ENCODE results near the gene ALOX15.
"Not testable (repeated sequence)": the region's sequence is repeated elsewhere in the genome, so short reads cannot be mapped to it uniquely, and the experiment has no call there.

Gene ALOX15

DNA sequence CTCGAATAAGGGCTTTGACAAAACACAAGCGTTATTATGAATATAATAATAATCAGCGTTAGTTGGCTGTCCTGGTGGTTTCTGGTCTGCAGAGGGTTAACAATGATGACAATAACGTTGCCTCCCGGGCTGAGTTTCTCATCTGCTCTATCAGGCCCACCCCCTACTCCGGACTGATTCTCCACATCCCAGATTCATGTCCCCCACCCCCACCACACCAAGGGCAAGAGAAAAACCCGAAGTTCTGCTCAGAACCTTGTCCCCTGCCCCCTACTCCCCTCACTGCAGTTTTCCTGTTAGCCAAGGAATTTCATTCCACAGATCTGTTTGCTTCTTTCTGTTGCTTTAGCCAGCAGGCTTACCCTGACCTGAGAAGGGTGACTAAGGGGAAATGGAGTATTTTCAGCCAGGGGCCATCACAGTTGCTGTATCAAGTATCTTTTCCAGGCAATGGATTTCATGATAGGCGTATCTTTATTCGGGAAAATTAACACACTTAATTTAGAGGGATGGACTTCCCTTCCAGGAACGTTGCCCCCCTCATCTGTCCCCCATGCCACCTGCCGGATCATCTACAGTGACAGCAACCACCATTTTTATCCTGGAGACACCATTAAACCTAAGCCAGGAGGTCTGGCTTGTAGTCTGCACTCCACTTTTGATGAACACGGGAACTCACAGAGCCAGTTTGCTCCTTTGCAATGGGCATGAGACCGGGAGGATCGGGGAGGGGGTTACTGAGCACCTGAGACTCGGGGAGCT, 23.7 kb downstream of the ALOX15 start:
- in situ Hi-C loops (cut with MboI; ENCODE audit: low sequenced_read_pairs): no loop called here

DNA sequence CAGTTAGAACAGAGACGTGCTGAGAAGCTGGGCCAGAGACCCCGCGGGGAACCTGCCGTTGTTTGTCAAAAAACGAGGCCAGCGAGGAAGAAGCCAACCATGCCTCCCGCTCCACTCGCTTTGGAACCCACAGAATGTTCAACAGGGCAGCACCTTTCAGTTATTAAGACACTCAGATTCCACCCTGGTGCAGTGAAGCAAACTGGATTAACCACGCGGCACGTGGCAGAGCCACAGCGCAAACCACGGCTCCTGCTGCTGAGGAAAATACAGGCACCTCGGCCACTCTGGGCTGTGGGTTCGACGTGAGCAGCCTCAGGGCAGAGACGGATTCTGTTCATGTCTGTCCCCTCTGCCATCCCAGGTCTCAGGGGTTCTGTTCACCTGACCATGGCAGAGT, 24.4 kb downstream of the ALOX15 start:
- in situ Hi-C loops (cut with MboI; ENCODE audit: low sequenced_read_pairs): no loop called here

DNA sequence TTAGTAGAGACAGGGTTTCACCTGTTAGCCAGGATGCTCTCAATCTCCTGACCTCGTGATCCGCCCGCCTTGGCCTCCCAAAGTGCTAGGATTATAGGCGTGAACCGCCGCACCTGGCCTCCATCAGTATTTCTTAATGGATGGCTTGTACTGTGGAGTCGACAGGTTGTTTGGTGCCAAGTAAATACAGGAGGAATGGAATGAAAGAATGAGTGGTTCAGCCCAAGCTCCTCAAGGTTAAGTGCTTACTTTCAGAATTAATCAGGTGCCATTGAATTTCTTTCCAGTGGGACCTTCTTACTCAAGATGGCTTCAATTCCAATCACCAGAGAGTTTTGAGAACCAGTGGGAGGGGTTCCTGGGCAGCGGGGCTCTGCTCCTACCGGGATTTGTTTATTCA, 25.0 kb downstream of the ALOX15 start:
- in situ Hi-C loops (cut with MboI; ENCODE audit: low sequenced_read_pairs): no loop called here

DNA sequence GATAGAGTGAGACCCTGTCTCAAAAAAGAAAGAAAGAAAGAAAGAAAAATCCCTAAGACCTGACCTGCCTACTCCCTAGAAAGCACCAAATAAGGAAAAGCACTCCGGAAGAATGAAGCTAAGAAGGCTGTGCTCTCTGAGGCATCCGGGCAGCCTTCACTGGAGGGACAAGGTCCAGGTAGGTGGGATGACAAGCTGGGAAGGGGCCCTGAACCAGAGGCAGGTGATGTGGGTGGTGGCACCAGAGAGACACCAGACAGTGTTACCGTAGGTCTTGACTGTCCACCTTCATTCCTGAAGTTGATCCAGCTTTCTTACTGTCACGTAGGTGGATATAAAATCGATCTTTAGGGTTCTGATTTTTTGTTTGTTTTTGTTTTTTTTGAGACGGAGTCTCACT, 30.8 kb downstream of the ALOX15 start:
- in situ Hi-C loops (cut with MboI; ENCODE audit: low sequenced_read_pairs): no loop called here

DNA sequence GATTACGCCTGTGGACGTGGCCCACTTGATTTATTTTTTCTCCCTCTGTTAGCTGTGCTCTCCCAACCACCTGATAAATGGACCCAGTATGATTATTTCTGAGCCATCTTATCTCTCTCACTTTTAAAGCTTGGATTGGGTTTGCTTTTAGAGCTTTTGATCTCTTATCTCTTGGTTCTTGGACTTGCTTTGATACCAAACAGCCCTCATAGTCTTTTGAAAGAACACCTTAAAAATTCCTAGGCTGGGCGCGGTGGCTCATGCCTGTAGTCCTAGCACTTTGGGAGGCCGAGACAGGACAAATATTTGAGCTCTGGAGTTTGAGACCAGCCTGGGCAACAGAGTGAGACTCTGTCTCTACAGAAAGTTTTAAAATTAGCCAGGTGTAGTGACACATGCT, 31.3 kb downstream of the ALOX15 start:
- in situ Hi-C loops (cut with MboI; ENCODE audit: low sequenced_read_pairs): no loop called here

DNA sequence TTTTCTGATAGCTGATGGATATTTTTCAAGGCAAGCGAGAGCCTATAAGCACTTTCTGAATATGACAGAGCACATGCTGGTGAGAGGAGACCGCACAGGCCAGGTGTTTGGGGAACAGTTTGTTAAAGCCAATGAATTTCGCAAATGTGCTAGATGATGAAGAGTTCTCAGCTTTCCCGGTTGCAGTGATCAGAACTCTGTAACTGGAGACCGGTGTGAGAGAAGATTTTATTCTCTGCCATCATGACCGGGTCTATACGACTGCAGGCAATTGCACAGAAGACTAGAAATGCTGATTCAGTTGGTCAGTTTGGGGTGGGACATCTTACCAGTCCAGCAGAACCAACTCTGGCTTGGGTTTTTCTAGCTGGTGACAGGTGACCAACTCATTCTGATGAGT, 31.7 kb downstream of the ALOX15 start:
- in situ Hi-C loops (cut with MboI; ENCODE audit: low sequenced_read_pairs): no loop called here

DNA sequence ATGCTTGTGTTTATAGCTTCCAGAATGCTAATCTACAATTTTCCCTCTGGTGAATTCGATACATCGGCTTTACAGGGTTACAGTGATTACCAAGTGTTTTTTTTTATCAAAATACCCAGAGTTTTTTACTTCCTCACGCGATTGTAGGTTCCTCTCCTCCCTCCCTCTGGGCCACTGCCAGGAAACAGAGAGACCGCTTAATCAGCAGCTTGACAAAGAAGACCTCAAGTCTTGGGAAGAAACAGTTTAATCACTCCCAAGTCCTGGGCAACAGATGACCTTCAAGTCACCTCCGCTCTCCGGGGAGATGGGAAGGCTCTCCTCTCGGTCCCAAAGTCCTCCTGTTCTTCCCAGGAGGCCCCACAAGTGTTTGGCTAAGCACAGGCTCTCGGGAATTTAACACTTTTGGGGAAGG, 33.7 kb downstream of the ALOX15 start:
- in situ Hi-C loops (cut with MboI; ENCODE audit: low sequenced_read_pairs): no loop called here

DNA sequence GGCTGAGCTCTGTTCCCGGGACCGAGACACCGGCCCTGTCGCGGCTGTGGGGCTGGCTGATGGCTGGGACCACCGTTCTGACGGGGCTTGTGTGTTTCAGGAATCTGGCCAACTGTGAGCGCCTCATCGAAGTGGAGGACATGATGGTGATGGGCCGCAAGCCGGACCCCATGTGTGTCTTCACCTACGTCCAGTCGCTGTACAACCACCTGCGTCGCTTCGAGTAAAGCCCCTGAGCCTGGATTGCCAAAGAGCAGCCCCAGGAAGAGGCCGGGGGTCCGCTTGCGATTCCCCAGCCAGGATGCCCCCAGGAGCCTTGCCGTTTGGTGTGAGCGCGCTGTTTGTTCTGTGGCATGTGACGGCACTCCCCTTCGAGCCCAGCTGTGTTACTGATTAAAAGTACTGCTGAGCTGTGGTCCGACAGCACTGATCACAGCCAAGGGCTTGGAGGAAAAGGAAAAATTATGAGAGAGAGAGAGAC, 34.2 kb downstream of the ALOX15 start:
- in situ Hi-C loops (cut with MboI; ENCODE audit: low sequenced_read_pairs): no loop called here

DNA sequence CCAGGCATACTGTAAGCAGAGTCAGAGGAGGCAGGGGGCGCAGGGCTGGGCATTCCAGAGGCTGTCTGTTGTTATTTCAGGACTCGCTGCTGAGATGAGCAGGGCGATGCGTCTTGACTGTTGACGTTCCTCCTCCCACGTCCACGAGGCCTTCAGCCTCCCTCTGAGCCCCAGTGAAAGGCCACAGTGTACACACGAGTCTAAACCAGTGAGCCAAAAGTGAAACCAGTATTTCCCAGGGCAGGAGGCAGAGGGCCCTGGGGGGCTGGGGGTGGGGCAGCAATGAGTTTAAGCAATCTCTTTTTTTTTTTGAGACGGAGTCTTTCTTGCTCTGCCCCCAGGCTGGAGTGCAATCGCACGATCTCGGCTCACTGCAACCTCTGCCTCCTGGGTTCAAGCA, 35.7 kb downstream of the ALOX15 start:
- in situ Hi-C loops (cut with MboI; ENCODE audit: low sequenced_read_pairs): no loop called here

DNA sequence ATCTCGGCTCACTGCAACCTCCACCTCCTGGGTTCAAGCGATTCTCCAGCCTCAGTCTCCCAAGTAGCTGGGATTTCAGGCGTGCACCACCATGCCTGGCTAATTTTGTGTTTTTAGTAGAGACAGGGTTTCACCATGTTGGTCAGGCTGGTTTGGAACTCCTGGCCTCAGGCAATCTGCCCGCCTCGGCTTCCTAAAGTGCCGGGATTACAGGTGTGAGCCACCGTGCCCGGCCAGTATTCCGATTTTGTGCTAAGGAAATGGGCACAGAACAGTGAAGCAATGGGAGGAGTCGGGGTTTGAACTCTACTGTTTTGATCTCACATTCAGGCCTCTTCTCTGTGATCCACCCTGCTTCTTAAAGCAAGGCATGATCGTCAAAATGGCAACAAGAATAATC, 36.7 kb downstream of the ALOX15 start:
- in situ Hi-C loops (cut with MboI; ENCODE audit: low sequenced_read_pairs): not testable (repeated sequence)

DNA sequence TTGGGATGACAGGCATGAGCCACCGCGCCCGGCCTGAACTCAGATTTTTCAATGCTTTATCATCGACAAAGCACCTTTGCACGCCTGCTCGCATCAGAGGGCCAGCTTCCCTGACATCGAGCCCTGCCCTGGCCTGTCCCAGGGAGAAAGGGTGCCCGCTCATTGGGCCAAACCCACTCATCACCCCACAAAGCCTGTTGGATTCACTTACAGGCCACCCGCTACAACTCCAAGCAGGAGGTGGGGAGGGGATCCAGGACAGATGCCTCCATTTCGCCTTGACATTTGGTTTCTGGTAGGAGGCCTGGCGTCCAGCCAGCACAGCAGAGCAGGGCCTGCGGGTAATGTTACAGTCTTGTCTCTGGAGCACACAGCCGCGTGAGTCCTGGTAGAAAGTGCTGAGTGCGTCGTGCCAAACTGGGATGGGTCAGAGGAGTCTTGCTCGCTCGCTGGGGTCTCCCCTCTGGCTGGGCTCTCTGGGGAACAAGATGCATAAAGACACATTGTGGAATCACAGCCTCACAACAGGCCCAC, 37.3 kb downstream of the ALOX15 start:
- in situ Hi-C loops (cut with MboI; ENCODE audit: low sequenced_read_pairs): no loop called here

DNA sequence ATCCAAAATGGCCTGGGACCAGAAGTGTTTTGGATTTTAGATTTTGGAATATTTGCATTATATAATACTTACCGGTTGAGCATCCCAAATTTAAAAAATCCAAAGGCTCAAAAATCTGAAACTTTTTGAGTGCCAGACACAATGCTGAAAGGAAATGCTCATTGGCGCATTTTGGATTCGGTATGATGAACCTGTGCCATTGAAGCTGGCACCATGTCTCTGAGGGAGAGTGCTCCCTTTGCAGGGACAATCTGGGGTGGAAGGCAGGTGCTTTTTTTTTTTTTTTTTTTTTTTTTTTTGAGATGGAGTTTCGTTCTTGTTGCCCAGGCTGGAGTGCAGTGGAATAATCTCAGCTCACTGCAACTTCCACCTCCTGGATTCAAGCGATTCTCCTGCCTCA, 39.4 kb downstream of the ALOX15 start:
- in situ Hi-C loops (cut with MboI; ENCODE audit: low sequenced_read_pairs): no loop called here

DNA sequence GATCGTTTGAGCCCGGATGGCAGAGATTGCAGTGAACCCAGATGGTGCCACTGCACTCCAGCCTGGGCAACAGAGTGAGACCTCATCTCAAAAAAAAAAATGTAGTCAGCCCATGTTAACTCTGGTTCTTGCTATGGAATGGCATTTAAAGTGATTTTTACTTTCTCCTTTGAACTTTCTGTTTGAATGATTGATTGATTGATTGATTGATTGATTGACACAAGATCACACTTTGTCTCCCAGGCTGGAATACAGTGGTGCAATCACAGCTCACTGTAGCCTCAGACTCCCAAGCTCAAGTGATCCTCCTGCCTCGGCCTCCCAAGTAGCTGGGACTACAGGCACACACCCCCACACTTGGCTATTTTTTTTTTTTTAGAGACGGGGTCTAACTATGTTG, 40.2 kb downstream of the ALOX15 start:
- in situ Hi-C loops (cut with MboI; ENCODE audit: low sequenced_read_pairs): no loop called here

DNA sequence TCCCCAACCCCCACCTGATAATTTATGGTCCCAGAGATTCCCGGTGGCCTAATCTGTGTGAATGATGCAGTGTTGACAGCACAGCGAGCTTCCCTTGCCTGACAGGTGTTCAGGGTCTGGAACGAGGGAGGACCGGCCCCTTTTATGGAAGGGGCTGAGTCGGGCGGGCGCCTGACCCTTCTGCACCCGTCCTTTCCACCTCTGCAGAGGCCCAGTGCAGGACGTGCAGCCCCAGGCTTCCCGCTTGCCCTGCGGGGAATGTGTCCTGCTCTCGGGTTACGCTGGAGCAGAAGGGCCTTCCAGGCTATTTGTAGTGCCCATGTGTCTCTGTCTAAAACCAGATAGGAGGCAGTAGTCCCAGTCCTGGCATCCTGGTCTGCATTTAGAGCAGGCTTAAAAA, 40.9 kb downstream of the ALOX15 start:
- in situ Hi-C loops (cut with MboI; ENCODE audit: low sequenced_read_pairs): no loop called here

DNA sequence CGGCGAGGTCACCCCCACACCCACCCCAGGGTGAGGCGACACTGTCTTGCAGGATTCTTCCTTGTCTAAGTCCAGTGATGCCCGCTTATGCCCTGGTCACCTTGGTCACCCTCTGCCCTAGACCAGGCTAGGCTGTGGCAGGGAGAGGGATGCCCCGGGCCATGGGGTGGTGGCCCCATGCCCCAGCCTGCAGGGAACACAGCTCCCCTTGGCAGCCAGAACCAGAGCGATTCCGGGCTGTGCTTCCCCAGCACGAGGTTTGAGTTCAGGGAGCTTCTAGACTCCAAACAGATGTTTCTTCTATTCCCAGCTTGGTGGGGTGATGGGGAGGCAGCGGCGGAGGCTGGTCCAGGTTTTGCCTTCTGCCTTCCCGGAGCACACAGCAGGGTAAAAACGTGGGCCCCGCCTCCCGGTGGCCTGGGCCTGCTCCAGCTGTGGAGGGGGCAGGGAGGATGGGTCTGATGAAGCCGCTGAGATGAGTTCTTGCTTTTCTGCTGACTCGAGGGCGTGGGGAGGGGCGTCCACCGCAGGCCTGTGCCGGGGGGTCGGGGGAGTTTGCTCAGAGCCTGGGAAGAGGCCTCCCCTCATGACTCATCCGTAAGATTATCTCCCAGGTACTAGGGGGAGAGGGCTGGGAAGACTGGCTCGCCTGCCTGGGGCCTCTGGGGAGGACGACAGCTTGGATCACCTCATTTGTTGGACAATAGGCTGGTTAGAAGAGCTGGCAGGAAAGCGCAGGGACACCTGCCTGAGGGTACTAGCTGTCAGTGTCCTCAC, 41.8 kb downstream of the ALOX15 start:
- in situ Hi-C loops (cut with MboI; ENCODE audit: low sequenced_read_pairs): no loop called here

DNA sequence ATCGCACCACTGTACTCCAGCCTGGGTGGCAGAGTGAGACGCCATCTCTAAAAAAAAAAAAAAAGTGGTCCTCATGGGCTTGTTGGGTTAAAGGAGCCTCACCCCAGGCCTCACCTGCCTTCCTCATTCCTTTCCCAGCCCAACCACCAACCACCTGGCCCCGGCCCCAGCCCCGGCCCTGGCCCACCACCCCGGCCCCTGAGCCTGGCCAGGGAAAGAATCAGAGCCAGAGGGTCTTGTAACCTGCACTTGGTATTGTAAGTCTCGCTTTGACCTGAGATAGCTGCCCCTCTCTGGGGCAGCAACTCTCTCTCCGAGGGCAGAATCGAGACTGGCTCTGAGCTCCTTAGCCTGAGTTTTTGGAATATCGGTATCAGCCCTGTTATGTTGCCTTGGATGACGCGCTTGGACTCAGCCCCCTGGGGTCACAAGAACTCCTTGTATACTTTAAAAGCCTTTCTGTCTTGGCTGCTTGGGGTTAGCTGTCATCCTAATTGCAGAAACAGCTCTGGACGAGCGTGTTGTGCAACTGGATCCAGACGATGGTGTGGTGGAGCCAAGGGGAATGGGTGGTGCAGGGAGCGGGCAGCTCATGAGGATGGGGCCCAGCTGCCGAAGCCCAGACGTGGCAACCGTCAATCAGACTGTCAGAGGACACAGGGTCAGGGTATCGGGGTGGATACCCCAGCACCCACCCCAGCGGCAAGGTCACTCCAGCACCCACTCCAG, 42.5 kb downstream of the ALOX15 start:
- in situ Hi-C loops (cut with MboI; ENCODE audit: low sequenced_read_pairs): no loop called here

DNA sequence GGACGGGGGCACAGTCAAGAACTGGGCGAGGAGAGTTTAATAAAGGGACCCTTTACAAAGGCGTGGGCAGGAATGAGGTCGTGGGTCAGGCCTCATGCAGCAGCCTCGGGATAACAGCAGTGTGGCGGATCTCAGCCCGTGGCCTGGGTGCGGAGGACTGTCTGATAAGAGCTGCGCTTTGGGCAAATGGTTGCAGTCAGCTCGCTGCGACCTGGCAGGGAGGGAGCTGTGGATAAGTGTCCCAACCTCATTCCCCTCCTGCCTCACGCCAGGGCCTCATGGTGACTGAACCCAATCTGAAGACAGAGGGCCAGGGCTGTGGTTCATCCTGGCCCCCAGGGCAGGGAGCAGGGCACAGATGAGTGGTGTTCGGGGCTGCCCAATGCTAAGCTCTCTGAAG, 43.5 kb downstream of the ALOX15 start:
- in situ Hi-C loops (cut with MboI; ENCODE audit: low sequenced_read_pairs): no loop called here

DNA sequence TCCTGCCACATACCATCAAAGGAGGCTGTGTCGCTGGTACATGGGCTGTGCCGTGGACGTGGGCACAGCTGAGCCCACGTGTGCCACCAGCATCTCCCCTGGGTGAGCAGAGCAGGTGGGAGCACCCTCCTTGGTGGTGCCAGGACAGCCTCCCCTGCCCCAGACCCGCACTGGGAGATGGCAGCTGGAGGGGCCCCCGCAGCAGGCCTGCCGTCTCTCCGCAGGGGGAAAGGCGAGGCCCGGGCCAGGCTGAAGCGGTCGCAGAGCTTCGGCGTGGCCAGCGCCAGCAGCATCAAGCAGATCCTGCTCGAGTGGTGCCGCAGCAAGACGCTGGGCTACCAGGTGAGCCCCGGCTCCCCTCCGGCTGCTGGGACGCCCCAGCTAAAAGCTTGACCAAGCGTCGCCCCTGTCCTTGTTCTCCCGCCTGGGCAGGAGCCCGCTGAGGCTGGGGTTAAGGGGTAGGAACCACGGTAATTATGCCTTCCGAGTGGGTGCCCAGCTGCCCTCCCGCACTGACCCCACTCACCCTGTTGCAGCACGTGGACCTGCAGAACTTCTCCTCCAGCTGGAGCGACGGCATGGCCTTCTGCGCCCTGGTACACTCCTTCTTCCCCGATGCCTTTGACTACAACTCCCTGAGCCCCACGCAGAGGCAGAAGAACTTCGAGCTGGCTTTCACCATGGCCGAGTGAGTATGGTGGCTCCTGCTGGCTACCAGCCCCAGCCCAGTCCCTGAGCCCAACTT, 44.7 kb downstream of the ALOX15 start:
- in situ Hi-C loops (cut with MboI; ENCODE audit: low sequenced_read_pairs): no loop called here

DNA sequence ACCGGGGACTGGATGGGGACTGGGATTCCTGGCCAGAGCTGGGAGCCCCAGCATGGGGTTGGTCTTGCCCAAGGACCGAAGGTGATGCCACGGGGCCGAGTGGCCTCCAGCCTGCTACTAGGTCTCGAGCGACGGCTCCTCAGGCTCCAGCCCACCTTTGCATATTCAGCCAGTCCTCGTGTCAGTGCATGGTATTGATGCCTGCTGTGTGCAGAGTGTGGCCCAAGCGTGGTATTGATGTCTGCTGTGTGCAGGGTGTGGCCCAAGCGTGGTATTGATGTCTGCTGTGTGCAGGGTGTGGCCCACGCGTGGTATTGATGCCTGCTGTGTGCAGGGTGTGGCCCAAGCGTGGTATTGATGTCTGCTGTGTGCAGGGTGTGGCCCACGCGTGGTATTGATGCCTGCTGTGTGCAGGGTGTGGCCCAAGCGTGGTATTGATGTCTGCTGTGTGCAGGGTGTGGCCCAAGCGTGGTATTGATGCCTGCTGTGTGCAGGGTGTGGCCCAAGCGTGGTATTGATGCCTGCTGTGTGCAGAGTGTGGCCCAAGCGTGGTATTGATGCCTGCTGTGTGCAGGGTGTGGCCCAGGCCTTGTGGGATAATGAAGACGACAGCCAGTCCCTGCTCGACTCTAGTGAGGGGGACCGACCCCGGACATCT, 45.7 kb downstream of the ALOX15 start:
- in situ Hi-C loops (cut with MboI; ENCODE audit: low sequenced_read_pairs): not testable (repeated sequence)
